ENCODE results near the gene RAB37. TPM values are rescaled to one million over a fixed set of nuclear protein-coding genes. Genes with fewer than 3 reads are reported as not detected.

Gene RAB37
- total and polyA plus RNA-seq, 9 of the 15 experiments (the other 6 are each of a cell fraction or from before 2014, with no cell fraction given): 0.03 to 0.27 (median 0.11) TPM; not detected in 4

GRCh38 chr17:74778960-74779359 is 41.9 kb downstream of the RAB37 start (continued):
- TF ChIP-seq CHD7 (IDR thresholded peaks at IDR 0.05; ENCODE audit: low read depth, low read length): no peak
- TF ChIP-seq WHSC1 (IDR thresholded peaks at IDR 0.05; ENCODE audit: low read length): no peak
- no peak for TF ChIP-seq FOXM1 (IDR thresholded peaks at IDR 0.05; ENCODE audit: low read depth)
- no peak for TF ChIP-seq FOXM1 (CRISPR knock-in tag; IDR thresholded peaks at IDR 0.05; ENCODE audit: low read depth)
- TF ChIP-seq HNRNPK (IDR thresholded peaks at IDR 0.05; ENCODE audit: low read depth, low read length, poor library complexity, severe bottlenecking): no peak
- TF ChIP-seq POU5F1 (IDR thresholded peaks at IDR 0.05; ENCODE audit: borderline replicate concordance, low read depth, low read length, partially characterized antibody): no peak
- no peak for TF ChIP-seq ZNF146 (CRISPR knock-in tag; IDR thresholded peaks at IDR 0.05; ENCODE audit: unreplicated experiment)
- no peak for TF ChIP-seq AFF1 (IDR thresholded peaks at IDR 0.05; ENCODE audit: low read depth in 1 of 2, partially characterized antibody in 2 of 2)
- no peak for TF ChIP-seq POLR2AphosphoS2 (IDR thresholded peaks at IDR 0.05; ENCODE audit: low read length)
- TF ChIP-seq NCOA2 (IDR thresholded peaks at IDR 0.05; ENCODE audit: partially characterized antibody in 2 of 2): no peak
- TF ChIP-seq FOSL1 (tag; conservative IDR thresholded peaks at IDR 0.05): peak; percentile 96
- no peak for TF ChIP-seq LCOR (CRISPR knock-in tag; IDR thresholded peaks at IDR 0.05)

All from K562 (cell line).